Right lobe of liver (tissue), 4 donors: Measurements from ENCODE around the gene CAMP.

Experiments used
- CTCF ChIP-seq, 4 donors: fragments of 200-600 bp in 3 of 4; fragments of 450-650 bp in 1 of 4; IDR thresholded peaks; one replicate each; pipeline versions ENCODE4 v1.5.1 to v1.8.0; 2016 to 2022; ENCODE audit warnings: antibody characterized with exemption in 4 of 4, mild to moderate bottlenecking in 2 of 4
- POLR2A ChIP-seq: fragments of 450-650 bp; IDR thresholded peaks from one replicate; pipeline ENCODE4 v1.6.1; 2017; ENCODE audit warnings: antibody characterized with exemption, mild to moderate bottlenecking
- donor health status: DM: no; HTN: no; CAD: no.
- donor health status: DM: no; HTN: no; CAD: no.
- donor health status: DM: no; HTN: yes; CAD: no.

- TF ChIP-seq CTCF (IDR thresholded peaks at IDR 0.05) = no peak
- TF ChIP-seq POLR2A = no peak
Measured at GRCh38 chr3:48214225-48214624, 9.1 kb upstream of the CAMP start.
